A549 treated with Mapracorat at 1 μM for 4 hours (cell line): ENCODE measurements around the gene CREBRF. TPM values are rescaled to one million over a fixed set of nuclear protein-coding genes. Genes with fewer than 3 reads are reported as not detected.

Source experiments
- total RNA-seq: library from RNA; stranded (reverse); fragments of 200-300 nt; extraction: Qiagen RNA extraction; gene quantifications from 5 replicates; pipeline ENCODE4 v1.2.3, GENCODE V29; 2022

Gene CREBRF, protein sequence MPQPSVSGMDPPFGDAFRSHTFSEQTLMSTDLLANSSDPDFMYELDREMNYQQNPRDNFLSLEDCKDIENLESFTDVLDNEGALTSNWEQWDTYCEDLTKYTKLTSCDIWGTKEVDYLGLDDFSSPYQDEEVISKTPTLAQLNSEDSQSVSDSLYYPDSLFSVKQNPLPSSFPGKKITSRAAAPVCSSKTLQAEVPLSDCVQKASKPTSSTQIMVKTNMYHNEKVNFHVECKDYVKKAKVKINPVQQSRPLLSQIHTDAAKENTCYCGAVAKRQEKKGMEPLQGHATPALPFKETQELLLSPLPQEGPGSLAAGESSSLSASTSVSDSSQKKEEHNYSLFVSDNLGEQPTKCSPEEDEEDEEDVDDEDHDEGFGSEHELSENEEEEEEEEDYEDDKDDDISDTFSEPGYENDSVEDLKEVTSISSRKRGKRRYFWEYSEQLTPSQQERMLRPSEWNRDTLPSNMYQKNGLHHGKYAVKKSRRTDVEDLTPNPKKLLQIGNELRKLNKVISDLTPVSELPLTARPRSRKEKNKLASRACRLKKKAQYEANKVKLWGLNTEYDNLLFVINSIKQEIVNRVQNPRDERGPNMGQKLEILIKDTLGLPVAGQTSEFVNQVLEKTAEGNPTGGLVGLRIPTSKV
- total RNA-seq = 1.6 to 3.0 TPM (median 2.8 TPM) in 5 replicates

DNA sequence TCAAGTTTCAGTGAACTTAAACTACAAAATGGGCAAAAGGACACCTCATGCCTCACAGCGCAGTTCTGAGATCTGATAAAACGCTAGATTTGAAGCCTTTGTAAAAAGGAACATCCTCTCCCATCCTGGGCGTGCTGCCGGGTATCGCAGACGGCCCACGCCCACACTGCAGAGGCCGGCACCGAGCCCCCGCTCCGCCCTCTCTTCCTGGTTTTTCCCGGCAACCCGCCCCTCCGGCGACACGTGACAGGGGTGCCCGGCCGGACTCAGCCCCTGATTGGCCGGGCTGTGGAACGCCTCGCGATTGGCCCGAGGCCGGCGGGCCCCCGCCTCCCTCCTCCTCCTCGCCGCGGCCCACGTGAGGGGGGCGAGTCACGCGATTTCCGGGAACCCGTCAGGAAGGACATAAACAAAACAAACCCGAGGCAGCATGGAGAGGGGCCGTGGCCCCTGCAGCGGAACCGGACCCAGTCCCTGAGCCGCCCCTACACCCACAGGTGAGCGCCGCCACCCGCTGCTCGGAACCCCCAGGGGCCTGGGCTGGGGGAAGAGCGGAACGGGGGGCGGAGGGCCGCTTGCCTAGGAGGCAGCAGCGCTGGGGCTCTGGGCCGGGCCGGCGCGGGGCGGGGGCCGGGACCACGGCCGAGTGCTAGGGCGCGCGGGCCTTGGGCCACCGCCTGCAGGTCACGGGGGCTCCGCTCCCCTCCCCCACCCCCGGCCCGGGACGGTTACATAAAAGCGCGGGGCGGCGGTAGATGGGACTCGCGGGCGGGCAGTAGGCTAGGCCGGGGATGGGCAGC lies at the start of gene CREBRF:
Gene CREBRF (plus strand): TSS at position 370 of the 800 bp plus-strand sequence. CDS start 24,424 bp downstream, outside the sequence.

DNA sequence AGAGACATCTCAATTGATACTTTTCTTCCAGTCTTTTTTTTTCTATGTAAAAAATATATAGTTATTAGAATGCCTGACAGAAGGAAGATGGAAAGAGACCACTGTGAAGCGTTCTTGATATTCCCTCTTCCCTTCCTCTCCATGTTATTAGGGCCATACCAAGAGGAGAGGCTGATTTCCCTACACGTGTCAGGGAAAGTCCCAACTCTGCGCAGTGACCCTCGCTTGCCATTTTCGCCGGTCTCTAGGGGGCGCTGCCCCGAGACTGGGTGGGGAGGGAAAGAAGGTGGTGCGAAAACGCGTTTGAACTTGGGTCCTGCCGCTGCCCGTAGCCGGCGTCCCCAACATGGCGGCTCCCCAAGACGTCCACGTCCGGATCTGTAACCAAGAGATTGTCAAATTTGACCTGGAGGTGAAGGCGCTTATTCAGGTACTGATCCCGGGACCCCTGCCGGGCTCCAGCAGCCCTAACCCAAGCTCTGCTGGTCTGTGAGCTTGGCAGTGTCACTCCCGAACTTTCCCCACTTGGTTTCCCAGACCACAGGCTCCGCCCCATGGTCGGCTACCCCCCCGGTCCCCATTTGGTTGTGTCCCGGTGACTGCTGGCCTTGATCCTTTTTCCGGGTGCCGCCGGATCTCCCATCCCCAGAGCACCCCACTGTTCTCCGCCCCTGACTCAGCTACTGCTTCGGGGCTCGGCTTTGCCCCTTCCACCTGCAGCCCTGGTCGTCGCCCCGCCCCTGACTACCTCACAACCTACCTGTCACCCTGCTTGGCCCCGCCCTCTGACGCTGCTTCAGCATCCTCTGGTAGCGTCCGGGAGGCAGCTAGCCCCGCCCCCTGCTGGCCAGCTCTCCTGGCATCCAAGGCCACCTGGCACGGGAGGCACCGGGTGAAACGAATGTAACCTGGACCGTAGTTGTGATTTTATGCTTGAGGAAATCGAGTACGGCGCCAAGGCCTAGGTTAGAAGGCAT lies 88.3 kb downstream of the CREBRF start, which contains the start of gene BNIP1:
Gene BNIP1 (plus strand): TSS at position 332 of the 977 bp plus-strand sequence. CDS start 15 bp downstream, at position 347.

Other genes starting within 250 kb of the CREBRF start
- gene ERGIC1, start 222.1 kb upstream of the CREBRF start, total RNA-seq = 296 to 347 TPM (median 328 TPM) in 5 replicates
- gene RPL26L1, start 96.9 kb upstream of the CREBRF start, total RNA-seq = 124 to 130 TPM (median 125 TPM) in 5 replicates
- gene ATP6V0E1, start 72.6 kb upstream of the CREBRF start, total RNA-seq = 265 to 425 TPM (median 366 TPM) in 5 replicates
- gene BNIP1, start 88.2 kb downstream of the CREBRF start, total RNA-seq = 15.8 to 20.2 TPM (median 17.6 TPM) in 5 replicates
- 10.6 to 16.4 TPM (median 15.6 TPM) in 5 replicates for gene NKX2-5, start 178.9 kb downstream of the CREBRF start, total RNA-seq